ENCODE measurements around the gene PHLPP1.
A peak's percentile ranks its signal among the peaks of the same experiment; 100 is the strongest.

Gene PHLPP1

GRCh38 chr18:62938487-62938886 lies 223.1 kb downstream of the PHLPP1 start:
- Histone ChIP-seq H3K4me3 (ENCODE audit: low read depth in 1 of 2, low read length in 2 of 2) (no peak overlapping the region), H3K4me1 (ENCODE audit: insufficient read depth, low read length) (no peaks in the 10 kb centered on the region), H3K36me3 (ENCODE audit: insufficient read depth, low read length) (peaks cover 4% of the 10 kb centered on the region), H3K27ac (ENCODE audit: low read depth, low read length) (no peak overlapping the region), H3K9me3 (ENCODE audit: low read length) (no peaks in the 10 kb centered on the region), H3K9ac (ENCODE audit: low read length) (no peak overlapping the region), H3K27me3 (ENCODE audit: control insufficient read depth in 1 of 2, insufficient read depth in 2 of 2, low read length in 2 of 2) (no peaks in the 10 kb centered on the region)

GRCh38 chr18:62939433-62939832 lies 224.1 kb downstream of the PHLPP1 start:
- peaks cover 4% of the 10 kb centered on the region for H3K36me3 ChIP-seq (ENCODE audit: insufficient read depth, low read length)
- H3K9ac ChIP-seq (ENCODE audit: low read length) = no peak overlapping the region
- no peaks in the 10 kb centered on the region for H3K4me1 ChIP-seq (ENCODE audit: insufficient read depth, low read length)
- H3K27ac ChIP-seq (ENCODE audit: low read depth, low read length) = no peak overlapping the region
- H3K4me3 ChIP-seq (ENCODE audit: low read depth in 1 of 2, low read length in 2 of 2) = peak overlapping the region in 1 of 2 donors; percentile 18
- H3K27me3 ChIP-seq (ENCODE audit: control insufficient read depth in 1 of 2, insufficient read depth in 2 of 2, low read length in 2 of 2) = no peaks in the 10 kb centered on the region
- no peaks in the 10 kb centered on the region for H3K9me3 ChIP-seq (ENCODE audit: low read length)

GRCh38 chr18:62939926-62940325 lies 224.6 kb downstream of the PHLPP1 start:
- H3K27me3 ChIP-seq (ENCODE audit: control insufficient read depth in 1 of 2, insufficient read depth in 2 of 2, low read length in 2 of 2) = no peaks in the 10 kb centered on the region
- H3K36me3 ChIP-seq (ENCODE audit: insufficient read depth, low read length) = peaks cover 4% of the 10 kb centered on the region
- H3K9ac ChIP-seq (ENCODE audit: low read length) = no peak overlapping the region
- peak overlapping the region in 1 of 2 donors; percentile 18 for H3K4me3 ChIP-seq (ENCODE audit: low read depth in 1 of 2, low read length in 2 of 2)
- H3K9me3 ChIP-seq (ENCODE audit: low read length) = no peaks in the 10 kb centered on the region
- no peak overlapping the region for H3K27ac ChIP-seq (ENCODE audit: low read depth, low read length)
- H3K4me1 ChIP-seq (ENCODE audit: insufficient read depth, low read length) = no peaks in the 10 kb centered on the region

- Histone ChIP-seq H3K27me3 (ENCODE audit: control insufficient read depth in 1 of 2, insufficient read depth in 2 of 2, low read length in 2 of 2) (no peaks in the 10 kb centered on the region), H3K27ac (ENCODE audit: low read depth, low read length) (no peak overlapping the region), H3K36me3 (ENCODE audit: insufficient read depth, low read length) (peaks cover 13% of the 10 kb centered on the region), H3K4me1 (ENCODE audit: insufficient read depth, low read length) (no peaks in the 10 kb centered on the region), H3K4me3 (ENCODE audit: low read depth in 1 of 2, low read length in 2 of 2) (no peak overlapping the region), H3K9me3 (ENCODE audit: low read length) (no peaks in the 10 kb centered on the region), H3K9ac (ENCODE audit: low read length) (no peak overlapping the region)
Observed at GRCh38 chr18:62942578-62942977, 227.2 kb downstream of the PHLPP1 start.

GRCh38 chr18:62944454-62944853 lies 229.1 kb downstream of the PHLPP1 start:
- Histone ChIP-seq H3K27me3 (ENCODE audit: control insufficient read depth in 1 of 2, insufficient read depth in 2 of 2, low read length in 2 of 2) (no peaks in the 10 kb centered on the region), H3K4me3 (ENCODE audit: low read depth in 1 of 2, low read length in 2 of 2) (no peak overlapping the region), H3K36me3 (ENCODE audit: insufficient read depth, low read length) (peaks cover 13% of the 10 kb centered on the region), H3K4me1 (ENCODE audit: insufficient read depth, low read length) (no peaks in the 10 kb centered on the region), H3K9me3 (ENCODE audit: low read length) (no peaks in the 10 kb centered on the region), H3K27ac (ENCODE audit: low read depth, low read length) (no peak overlapping the region), H3K9ac (ENCODE audit: low read length) (no peak overlapping the region)

GRCh38 chr18:62948788-62949187 lies 233.4 kb downstream of the PHLPP1 start:
- Histone ChIP-seq H3K27ac (ENCODE audit: low read depth, low read length) (no peak overlapping the region), H3K9ac (ENCODE audit: low read length) (no peak overlapping the region), H3K4me3 (ENCODE audit: low read depth in 1 of 2, low read length in 2 of 2) (no peak overlapping the region), H3K27me3 (ENCODE audit: control insufficient read depth in 1 of 2, insufficient read depth in 2 of 2, low read length in 2 of 2) (no peaks in the 10 kb centered on the region), H3K9me3 (ENCODE audit: low read length) (no peaks in the 10 kb centered on the region), H3K36me3 (ENCODE audit: insufficient read depth, low read length) (peaks cover 9% of the 10 kb centered on the region), H3K4me1 (ENCODE audit: insufficient read depth, low read length) (no peaks in the 10 kb centered on the region)

- no peak overlapping the region for H3K27ac ChIP-seq (ENCODE audit: low read depth, low read length)
- peaks cover 6% of the 10 kb centered on the region for H3K36me3 ChIP-seq (ENCODE audit: insufficient read depth, low read length)
- H3K9ac ChIP-seq (ENCODE audit: low read length) = no peak overlapping the region
- H3K9me3 ChIP-seq (ENCODE audit: low read length) = no peaks in the 10 kb centered on the region
- no peaks in the 10 kb centered on the region for H3K4me1 ChIP-seq (ENCODE audit: insufficient read depth, low read length)
- no peak overlapping the region for H3K4me3 ChIP-seq (ENCODE audit: low read depth in 1 of 2, low read length in 2 of 2)
- no peaks in the 10 kb centered on the region for H3K27me3 ChIP-seq (ENCODE audit: control insufficient read depth in 1 of 2, insufficient read depth in 2 of 2, low read length in 2 of 2)
Observed at GRCh38 chr18:62950246-62950645, 234.9 kb downstream of the PHLPP1 start.

- Histone ChIP-seq H3K36me3 (ENCODE audit: insufficient read depth, low read length) (no peaks in the 10 kb centered on the region), H3K9me3 (ENCODE audit: low read length) (no peaks in the 10 kb centered on the region), H3K27me3 (ENCODE audit: control insufficient read depth in 1 of 2, insufficient read depth in 2 of 2, low read length in 2 of 2) (no peaks in the 10 kb centered on the region), H3K9ac (ENCODE audit: low read length) (no peak overlapping the region), H3K4me1 (ENCODE audit: insufficient read depth, low read length) (no peaks in the 10 kb centered on the region), H3K4me3 (ENCODE audit: low read depth in 1 of 2, low read length in 2 of 2) (no peak overlapping the region), H3K27ac (ENCODE audit: low read depth, low read length) (no peak overlapping the region)
Observed at GRCh38 chr18:62952807-62953206, 237.5 kb downstream of the PHLPP1 start.

GRCh38 chr18:62953663-62954062 lies 238.3 kb downstream of the PHLPP1 start:
- no peaks in the 10 kb centered on the region for H3K4me1 ChIP-seq (ENCODE audit: insufficient read depth, low read length)
- H3K9ac ChIP-seq (ENCODE audit: low read length) = no peak overlapping the region
- no peak overlapping the region for H3K27ac ChIP-seq (ENCODE audit: low read depth, low read length)
- H3K9me3 ChIP-seq (ENCODE audit: low read length) = no peaks in the 10 kb centered on the region
- no peak overlapping the region for H3K4me3 ChIP-seq (ENCODE audit: low read depth in 1 of 2, low read length in 2 of 2)
- H3K36me3 ChIP-seq (ENCODE audit: insufficient read depth, low read length) = no peaks in the 10 kb centered on the region
- no peaks in the 10 kb centered on the region for H3K27me3 ChIP-seq (ENCODE audit: control insufficient read depth in 1 of 2, insufficient read depth in 2 of 2, low read length in 2 of 2)

- Histone ChIP-seq H3K27me3 (ENCODE audit: control insufficient read depth in 1 of 2, insufficient read depth in 2 of 2, low read length in 2 of 2) (no peaks in the 10 kb centered on the region), H3K9me3 (ENCODE audit: low read length) (no peaks in the 10 kb centered on the region), H3K36me3 (ENCODE audit: insufficient read depth, low read length) (no peaks in the 10 kb centered on the region), H3K4me3 (ENCODE audit: low read depth in 1 of 2, low read length in 2 of 2) (no peak overlapping the region), H3K4me1 (ENCODE audit: insufficient read depth, low read length) (no peaks in the 10 kb centered on the region), H3K27ac (ENCODE audit: low read depth, low read length) (no peak overlapping the region), H3K9ac (ENCODE audit: low read length) (no peak overlapping the region)
Observed at GRCh38 chr18:62954366-62954765, 239.0 kb downstream of the PHLPP1 start.

- Histone ChIP-seq H3K4me3 (ENCODE audit: low read depth in 1 of 2, low read length in 2 of 2) (no peak overlapping the region), H3K9ac (ENCODE audit: low read length) (no peak overlapping the region), H3K27ac (ENCODE audit: low read depth, low read length) (no peak overlapping the region), H3K27me3 (ENCODE audit: control insufficient read depth in 1 of 2, insufficient read depth in 2 of 2, low read length in 2 of 2) (no peaks in the 10 kb centered on the region), H3K9me3 (ENCODE audit: low read length) (no peaks in the 10 kb centered on the region), H3K4me1 (ENCODE audit: insufficient read depth, low read length) (no peaks in the 10 kb centered on the region), H3K36me3 (ENCODE audit: insufficient read depth, low read length) (no peaks in the 10 kb centered on the region)
Observed at GRCh38 chr18:62957885-62958472, 242.6 kb downstream of the PHLPP1 start.

GRCh38 chr18:62959481-62959880 lies 244.1 kb downstream of the PHLPP1 start:
- no peak overlapping the region for H3K4me3 ChIP-seq (ENCODE audit: low read depth in 1 of 2, low read length in 2 of 2)
- no peak overlapping the region for H3K27ac ChIP-seq (ENCODE audit: low read depth, low read length)
- H3K9ac ChIP-seq (ENCODE audit: low read length) = no peak overlapping the region
- no peaks in the 10 kb centered on the region for H3K9me3 ChIP-seq (ENCODE audit: low read length)
- no peaks in the 10 kb centered on the region for H3K27me3 ChIP-seq (ENCODE audit: control insufficient read depth in 1 of 2, insufficient read depth in 2 of 2, low read length in 2 of 2)
- no peaks in the 10 kb centered on the region for H3K4me1 ChIP-seq (ENCODE audit: insufficient read depth, low read length)
- H3K36me3 ChIP-seq (ENCODE audit: insufficient read depth, low read length) = no peaks in the 10 kb centered on the region

Measured in muscle layer of colon (tissue), 2 donors.